PC-3 (cell line): ENCODE data around the gene YIPF4. TPM values are rescaled to one million over a fixed set of nuclear protein-coding genes. Genes with fewer than 3 reads are reported as not detected.
"Not testable (repeated sequence)": the region's sequence is repeated elsewhere in the genome, so short reads cannot be mapped to it uniquely, and the experiment has no call there.

ENCODE experiments used
- ATAC-seq: fragments of 200-7000 bp; cut with Tn5 transposase; 2 replicates; pipeline ENCODE4 v1.9.1; 2020; ENCODE audit warnings: mild to moderate bottlenecking, moderate library complexity
- BruUV-seq: library from RNA; stranded (reverse); fragments of 400-500 nt; replicated peaks from 2 replicates; lab custom pipeline; 2021; lab: Mats Ljungman, UMichigan
- CTCF ChIA-PET: fragments of 300-600 bp; sonication (Branson Sonifier 250); formaldehyde crosslinking; loops from one replicate; lab custom pipeline; 2022; ENCODE audit warnings: antibody characterized with exemption; lab: Charles Lee
- POLR2A ChIA-PET: fragments of 300-600 bp; sonication (Branson Sonifier 250); formaldehyde crosslinking; loops from one replicate; lab custom pipeline; 2022; ENCODE audit warnings: antibody characterized with exemption; ENCODE audit not compliant: unreplicated experiment; lab: Charles Lee
- DNase-seq: peaks from one replicate; pipeline ENCODE4 v3.0.0-alpha.2; 2015
- H2AFZ ChIP-seq: fragments of 300-600 bp; sonication (generic); 2 replicates; pipeline ENCODE4 v1.6.0; 2016; ENCODE audit warnings: antibody characterized with exemption, low read length
- H3F3A ChIP-seq: fragments of 300-600 bp; sonication (generic); one replicate; pipeline ENCODE4 v1.6.0; 2017; ENCODE audit warnings: antibody characterized with exemption, low read length, control low read depth, mild to moderate bottlenecking; ENCODE audit not compliant: unreplicated experiment
- H3K27ac ChIP-seq: fragments of 300-600 bp; sonication (generic); 2 replicates; pipeline ENCODE4 v1.5.1; 2016; ENCODE audit warnings: mild to moderate bottlenecking, low read length
- H3K27me3 ChIP-seq: fragments of 300-600 bp; sonication (generic); 2 replicates; pipeline ENCODE4 v1.6.1; 2016; ENCODE audit warnings: low read length, mixed read lengths
- H3K36me3 ChIP-seq: fragments of 300-600 bp; sonication (generic); 2 replicates; pipeline ENCODE4 v1.6.1; 2016; ENCODE audit warnings: low read depth, mixed run types, low read length, mixed read lengths
- H3K4me1 ChIP-seq: fragments of 300-600 bp; sonication (generic); 2 replicates; pipeline ENCODE4 v1.5.1; 2016; ENCODE audit warnings: low read length; ENCODE audit not compliant: insufficient read depth
- H3K4me2 ChIP-seq: fragments of 300-600 bp; sonication (generic); 2 replicates; pipeline ENCODE4 v1.6.0; 2016; ENCODE audit warnings: low read length
- H3K4me3 ChIP-seq: fragments of 300-600 bp; sonication (generic); 2 replicates; pipeline ENCODE4 v1.5.1; 2016; ENCODE audit warnings: mild to moderate bottlenecking, low read length, mixed read lengths
- H3K79me2 ChIP-seq: fragments of 300-600 bp; sonication (generic); 2 replicates; pipeline ENCODE4 v1.6.1; 2017; ENCODE audit warnings: low read length, mixed read lengths
- H3K9ac ChIP-seq: fragments of 300-600 bp; sonication (generic); 2 replicates; pipeline ENCODE4 v1.6.0; 2016; ENCODE audit warnings: mild to moderate bottlenecking, low read length
- H3K9me2 ChIP-seq: fragments of 300-600 bp; sonication (generic); replicated peaks from 2 replicates; pipeline ENCODE4 v1.6.1; 2016; ENCODE audit warnings: mixed run types, low read length, mixed read lengths
- H3K9me3 ChIP-seq: fragments of 300-600 bp; sonication (generic); 2 replicates; pipeline ENCODE4 v1.6.1; 2016; ENCODE audit warnings: low read length, mixed read lengths
- H4K20me1 ChIP-seq: fragments of 300-600 bp; sonication (generic); 2 replicates; pipeline ENCODE4 v1.6.1; 2016; ENCODE audit warnings: low read length, mixed read lengths
- CTCF ChIP-seq: fragments of 300-600 bp; sonication (generic); conservative IDR thresholded peaks from 2 replicates; pipeline ENCODE4 v1.5.1; 2017; ENCODE audit warnings: antibody characterized with exemption, low read depth, mild to moderate bottlenecking, low read length
- EZH2 ChIP-seq: fragments of 300-600 bp; sonication (generic); IDR thresholded peaks from one replicate; pipeline ENCODE4 v1.6.1; 2017; ENCODE audit warnings: antibody characterized with exemption, mild to moderate bottlenecking, low read length; ENCODE audit not compliant: unreplicated experiment
- EZH2phosphoT487 ChIP-seq: fragments of 300-600 bp; sonication (generic); IDR thresholded peaks from 2 replicates; pipeline ENCODE4 v1.6.1; 2018; ENCODE audit warnings: mild to moderate bottlenecking, antibody characterized with exemption, low read length, borderline replicate concordance
- intact Hi-C: fragments of 100-400 bp; cut with micrococcal nuclease; formaldehyde crosslinking; loops from 2 replicates; pipeline ENCODE4 v1.9.0; 2023
- total RNA-seq: library from RNA; depleted of rRNA; stranded (reverse); fragments of >200 nt; gene quantifications from 2 replicates; pipeline ENCODE4 v1.2.3, GENCODE V29; 2014

Gene YIPF4
- total RNA-seq, 1 experiment from 2014 or later = 13.1 TPM

- Histone ChIP-seq H3K36me3 (no peaks in the 10 kb centered on the region), H3K9ac (peak overlapping the region; percentile 57), H3K9me2 (no peaks in the 10 kb centered on the region), H2AFZ (peak overlapping the region; percentile 49; the same call in 1 of the 2 replicates), H4K20me1 (peaks cover 33% of the 10 kb centered on the region), H3F3A (no peaks in the 10 kb centered on the region), H3K27ac (no peak overlapping the region), H3K4me2 (peak overlapping the region; percentile 86), H3K9me3 (no peaks in the 10 kb centered on the region), H3K79me2 (peaks cover 60% of the 10 kb centered on the region), H3K27me3 (no peaks in the 10 kb centered on the region), H3K4me3 (peak overlapping the region; percentile 96), H3K4me1 (peaks cover 21% of the 10 kb centered on the region)
- 0 out of 2 replicates have a peak, but pooled peaks have one; percentile 4 for ATAC-seq
- ChIA-PET CTCF (no interaction called here), POLR2A (no interaction called here)
- TF ChIP-seq EZH2 (no peak), EZH2phosphoT487 (no peak), CTCF (no peak)
- DNase-seq = peak; percentile 34
- intact Hi-C loops = loop anchor here (5.0 kb wide), 2 partner anchors 71 to 191 kb away; partner anchors contain the start of gene SLC30A6
- TSS peak; percentile 50 for BruUV-seq
Measured at GRCh38 chr2:32358111-32358482, 80.4 kb downstream of the YIPF4 start.

- Histone ChIP-seq H3K36me3 (no peaks in the 10 kb centered on the region), H3K27me3 (no peaks in the 10 kb centered on the region), H3F3A (no peaks in the 10 kb centered on the region), H3K9me2 (no peaks in the 10 kb centered on the region), H4K20me1 (peaks cover 49% of the 10 kb centered on the region), H3K4me1 (peaks cover 13% of the 10 kb centered on the region), H3K4me3 (no peak overlapping the region), H3K27ac (no peak overlapping the region), H3K4me2 (no peak overlapping the region), H3K79me2 (peaks cover 83% of the 10 kb centered on the region), H3K9me3 (no peaks in the 10 kb centered on the region), H2AFZ (no peak overlapping the region), H3K9ac (no peak overlapping the region)
- no peak for ATAC-seq
- TF ChIP-seq EZH2phosphoT487 (no peak), EZH2 (no peak), CTCF (no peak)
- ChIA-PET POLR2A (no interaction called here), CTCF (no interaction called here)
- intact Hi-C loops = no loop called here
- no peak for DNase-seq
- BruUV-seq = no TSS peak
Measured at GRCh38 chr2:32360416-32360815, 82.7 kb downstream of the YIPF4 start.

GRCh38 chr2:32362997-32363396 is 85.3 kb downstream of the YIPF4 start:
- POLR2A ChIA-PET, intact Hi-C loops, H3K4me2 ChIP-seq, H3F3A ChIP-seq, CTCF ChIA-PET, DNase-seq, H3K27ac ChIP-seq, BruUV-seq, H3K9me3 ChIP-seq, H3K36me3 ChIP-seq, H3K27me3 ChIP-seq, H3K9ac ChIP-seq, H2AFZ ChIP-seq, ATAC-seq, H3K4me3 ChIP-seq, H3K9me2 ChIP-seq: not testable (repeated sequence)
- Histone ChIP-seq H4K20me1 (peaks cover 49% of the 10 kb centered on the region), H3K79me2 (peaks cover 100% of the 10 kb centered on the region), H3K4me1 (peaks cover 10% of the 10 kb centered on the region)
